ENCODE results near the gene ETS2.

ETS2 gene

DNA sequence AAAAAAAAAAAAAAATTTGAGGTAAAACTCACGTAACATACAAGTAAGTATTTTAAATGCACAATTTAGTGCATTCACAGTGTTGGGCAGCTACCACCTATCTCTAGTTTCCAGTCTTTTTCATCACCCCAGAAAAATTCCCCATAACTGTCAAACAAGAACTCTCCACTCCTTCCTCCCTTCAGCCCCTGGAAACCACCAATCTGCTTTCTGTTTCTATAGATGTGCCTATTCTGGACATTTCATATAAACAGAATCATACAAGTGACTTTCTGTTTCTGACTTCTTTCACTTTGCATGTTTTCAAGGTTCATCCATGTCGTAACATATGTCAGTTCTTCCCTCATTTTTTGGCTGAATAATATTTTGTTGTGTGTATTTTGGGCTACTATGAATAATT lies 24.9 kb upstream of the ETS2 start:
- no peak for DNase-seq

DNA sequence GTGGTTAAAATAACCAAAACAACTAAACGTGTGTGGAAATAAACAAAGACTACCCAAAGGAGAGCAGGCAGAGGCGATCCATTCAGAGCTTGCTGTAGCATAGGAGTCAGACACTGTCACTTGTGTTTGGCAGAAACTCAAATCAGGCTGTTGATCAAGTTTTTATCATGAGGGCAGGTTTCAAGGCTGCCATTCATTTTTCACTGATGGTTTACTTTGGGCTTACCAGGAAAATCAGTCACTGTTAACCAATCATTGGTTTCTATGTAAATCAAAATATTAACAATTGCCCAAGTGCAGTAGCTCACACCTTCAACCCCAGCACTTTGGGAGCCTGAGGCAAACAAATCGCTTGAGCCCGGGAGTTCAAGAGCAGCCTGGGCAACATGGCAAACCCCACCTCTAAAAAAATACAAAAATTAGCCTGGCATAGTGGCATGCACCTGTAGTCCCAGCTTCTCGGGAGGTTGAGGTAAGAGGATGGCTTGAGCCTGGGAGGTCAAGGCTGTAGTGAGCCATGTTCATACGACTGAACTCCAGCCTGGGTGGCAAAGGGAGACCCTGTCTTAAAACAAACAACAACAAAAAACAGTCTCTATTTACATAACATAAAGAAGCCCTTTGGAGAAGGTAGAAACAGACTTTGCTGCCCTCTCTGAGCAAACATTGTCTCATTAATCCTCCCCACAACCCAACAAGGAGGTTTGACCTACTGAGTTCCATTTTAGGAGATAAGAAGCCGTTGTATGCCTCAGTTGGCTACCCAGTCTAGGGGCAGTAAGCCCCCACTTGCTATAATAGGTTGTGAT lies 21.1 kb upstream of the ETS2 start:
- DNase-seq: no peak

DNA sequence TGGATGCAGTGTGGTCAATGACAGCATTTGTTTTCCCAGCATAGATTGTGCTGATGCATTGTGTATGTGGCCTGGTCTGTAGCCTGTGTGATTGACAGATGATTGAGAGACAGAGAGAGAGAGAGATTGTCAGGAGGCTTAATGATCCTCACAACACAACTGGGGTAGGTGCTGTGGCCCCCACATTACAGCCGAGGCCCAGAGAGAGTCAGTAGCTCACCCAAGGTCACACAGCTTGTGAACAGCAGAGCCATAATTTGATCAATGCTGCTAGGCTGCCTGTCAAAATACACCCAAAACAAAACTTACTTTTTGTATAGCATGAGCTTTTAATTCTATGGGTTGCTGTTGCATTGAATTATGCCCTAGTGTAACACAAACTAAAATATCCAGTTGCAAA lies 20.2 kb upstream of the ETS2 start:
- DNase-seq: no peak

DNA sequence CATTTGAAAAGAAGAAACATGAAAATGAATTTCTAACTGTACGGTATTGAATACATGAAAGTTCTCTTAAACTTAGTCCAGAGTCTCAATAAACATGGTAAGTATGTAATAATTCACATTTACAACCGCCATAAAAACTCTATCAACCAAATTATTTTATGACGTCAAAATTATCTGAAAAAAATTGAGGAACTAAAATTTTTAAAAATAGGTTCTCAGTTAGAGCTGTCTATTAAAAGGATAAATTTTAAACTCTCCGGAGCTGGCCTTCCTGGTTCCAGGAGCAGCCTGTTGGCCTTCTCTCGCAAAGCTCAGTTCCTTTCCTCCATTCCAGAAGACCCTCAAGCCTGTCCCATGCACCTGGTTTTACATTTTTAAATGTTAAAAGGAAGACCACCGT lies 18.7 kb upstream of the ETS2 start:
- DNase-seq: no peak

DNA sequence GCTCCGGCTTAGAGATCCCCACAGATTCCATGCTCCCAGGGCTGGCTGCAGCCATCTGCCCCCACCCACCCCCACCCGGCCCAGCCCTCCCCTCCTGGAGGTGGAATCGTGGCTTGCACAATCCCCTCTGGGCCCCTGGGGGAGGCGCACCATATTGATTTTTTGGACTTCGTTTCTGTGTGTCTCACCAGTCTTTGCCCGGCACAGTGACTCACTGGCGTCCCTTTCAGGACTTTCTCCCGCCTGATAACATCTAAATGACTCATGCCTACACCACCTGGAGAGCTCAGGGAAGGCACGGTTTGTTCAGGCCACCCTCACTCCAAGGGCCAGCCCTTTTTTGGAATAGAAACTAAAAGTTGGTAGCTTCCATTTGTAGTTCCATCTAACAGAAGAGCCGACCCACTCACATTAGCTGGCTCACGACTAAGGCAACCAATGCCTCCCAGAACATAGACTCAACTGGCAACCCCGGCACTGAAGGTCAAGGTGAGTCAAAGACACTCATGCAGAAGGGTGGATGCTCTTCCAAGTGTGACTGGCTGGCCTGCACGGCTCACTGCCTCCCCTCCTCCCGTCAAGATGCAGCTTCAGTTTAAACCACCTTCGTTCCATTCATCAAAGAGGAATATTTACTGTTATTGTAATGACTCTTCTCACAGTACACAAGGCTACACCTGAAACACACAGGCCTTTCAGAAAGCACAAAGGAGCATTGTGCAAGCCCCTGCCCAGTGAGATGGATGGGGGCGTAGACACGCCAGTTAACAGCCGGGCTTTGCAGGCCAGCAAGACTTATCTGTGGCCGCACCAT lies 18.1 kb upstream of the ETS2 start:
- DNase-seq: no peak

DNA sequence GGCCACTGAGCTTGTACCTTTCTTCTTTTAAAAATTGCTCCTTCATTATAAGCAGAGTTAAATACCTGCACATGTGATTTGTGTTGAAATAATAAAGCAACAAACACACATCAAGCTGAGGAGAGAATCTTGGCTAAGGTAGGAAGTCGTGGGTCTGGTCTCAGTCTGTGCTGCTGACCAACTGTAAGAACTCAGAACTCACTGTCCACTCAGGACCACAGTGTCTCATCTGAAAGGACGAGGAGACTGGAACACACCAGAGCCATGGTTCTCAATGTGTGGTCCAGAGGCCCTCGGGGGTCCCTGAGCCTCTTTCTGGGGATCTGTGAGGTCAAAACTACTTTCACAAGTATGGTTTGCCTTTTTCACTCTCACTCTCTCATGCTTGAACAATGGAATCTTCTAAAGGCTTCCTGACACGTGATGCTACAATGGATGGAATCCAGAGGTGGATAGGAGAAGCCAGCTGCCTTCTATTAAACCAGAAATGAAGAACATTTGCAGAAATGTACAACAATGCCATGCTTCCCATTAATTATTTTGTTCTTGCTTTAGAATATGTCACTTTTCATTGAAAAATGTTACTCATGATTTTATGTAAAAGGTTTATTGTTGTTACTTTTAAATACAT lies 17.3 kb upstream of the ETS2 start:
- DNase-seq: no peak

DNA sequence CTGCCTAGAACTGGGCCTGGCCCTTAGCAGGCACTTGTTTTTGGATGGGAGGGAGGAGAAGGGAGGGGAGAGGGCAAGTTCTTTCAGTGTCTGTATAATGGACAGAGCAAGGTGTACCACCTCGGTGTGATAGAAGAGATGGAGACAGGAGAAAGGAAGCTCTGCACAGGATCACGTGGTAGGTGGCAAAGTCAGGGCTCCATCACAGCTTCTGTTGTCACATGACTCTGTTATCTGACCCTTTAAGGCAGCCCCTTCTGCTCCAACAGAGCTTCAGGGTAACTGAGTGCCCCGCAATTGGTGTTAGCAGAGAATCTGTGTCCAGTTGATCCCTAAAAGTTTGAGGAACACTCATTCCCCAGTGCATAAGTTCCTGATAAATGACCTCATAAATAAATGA lies 16.5 kb upstream of the ETS2 start:
- no peak for DNase-seq

DNA sequence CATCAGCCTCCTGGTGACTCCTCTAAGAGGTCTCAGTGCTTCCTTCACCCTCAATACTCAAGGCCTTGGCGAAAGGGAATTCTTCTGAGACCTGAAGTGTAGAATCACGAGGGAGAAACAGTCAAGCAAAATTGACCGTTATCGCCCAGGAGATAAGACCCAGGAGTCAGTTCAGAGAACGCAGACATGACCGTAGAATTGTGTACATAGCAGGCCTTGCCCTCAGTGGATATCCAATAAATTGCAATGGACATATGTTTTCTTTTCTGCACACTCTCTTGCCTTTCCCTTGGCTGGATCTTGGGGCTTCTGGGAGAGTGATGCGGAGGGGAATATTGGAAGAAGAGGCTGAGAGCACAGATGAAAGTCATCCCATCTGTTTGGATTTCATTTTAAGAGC lies 15.7 kb upstream of the ETS2 start:
- DNase-seq: no peak

DNA sequence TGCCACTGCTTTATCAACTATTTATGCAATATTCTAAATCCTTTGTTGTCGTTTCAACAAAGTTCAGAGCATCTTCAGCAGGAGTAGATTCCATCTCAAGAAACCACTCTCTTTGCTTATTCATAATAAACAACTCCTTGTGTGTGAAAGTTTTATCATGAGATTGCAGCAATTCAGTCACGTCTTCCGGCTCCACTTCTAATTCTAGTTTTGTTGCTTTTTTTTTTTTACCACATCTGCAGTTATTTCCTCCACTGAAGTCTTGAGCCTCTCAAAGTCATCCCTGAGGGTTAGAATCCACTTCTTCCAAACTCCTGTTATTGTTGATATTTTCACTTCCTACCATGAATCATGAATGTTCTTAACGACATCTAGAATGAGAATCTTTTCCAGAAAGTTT lies 14.8 kb upstream of the ETS2 start:
- DNase-seq: no peak

DNA sequence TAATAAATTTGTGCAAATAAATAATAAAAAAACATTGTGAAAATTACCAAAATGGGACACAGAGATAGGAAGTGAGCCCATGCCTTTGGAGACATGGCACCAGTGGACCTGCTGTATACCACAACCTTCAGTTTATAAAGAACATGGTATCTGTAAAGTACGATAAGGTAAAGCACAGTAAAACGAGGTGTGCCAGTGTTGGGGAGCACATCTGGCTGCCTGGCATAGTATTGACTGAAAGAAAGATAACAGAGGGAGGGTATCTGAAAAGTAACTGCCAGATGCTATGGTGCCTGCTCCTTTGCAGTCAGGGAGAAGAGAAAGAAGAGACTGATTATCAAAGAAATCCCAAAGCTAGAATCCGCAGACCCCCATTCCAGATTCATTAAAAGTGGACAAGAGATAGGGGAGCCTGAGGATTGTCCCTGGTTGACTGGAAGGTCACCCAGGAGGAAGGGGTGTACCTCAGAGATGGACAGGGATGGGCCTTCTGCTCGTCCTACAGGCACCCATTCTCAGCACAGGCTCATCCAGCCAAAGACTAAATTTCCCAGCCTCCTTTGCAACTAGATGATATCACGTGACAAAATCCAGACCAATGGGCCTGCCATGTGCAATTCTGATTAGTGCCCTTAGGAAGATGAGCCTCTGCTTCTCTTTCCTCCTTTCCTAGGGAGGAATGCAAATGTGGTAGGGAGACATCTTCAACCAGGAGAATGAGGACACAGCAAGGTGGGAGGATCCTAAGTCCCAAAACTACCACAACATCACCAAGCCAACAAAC lies 12.9 kb upstream of the ETS2 start:
- DNase-seq: no peak

DNA sequence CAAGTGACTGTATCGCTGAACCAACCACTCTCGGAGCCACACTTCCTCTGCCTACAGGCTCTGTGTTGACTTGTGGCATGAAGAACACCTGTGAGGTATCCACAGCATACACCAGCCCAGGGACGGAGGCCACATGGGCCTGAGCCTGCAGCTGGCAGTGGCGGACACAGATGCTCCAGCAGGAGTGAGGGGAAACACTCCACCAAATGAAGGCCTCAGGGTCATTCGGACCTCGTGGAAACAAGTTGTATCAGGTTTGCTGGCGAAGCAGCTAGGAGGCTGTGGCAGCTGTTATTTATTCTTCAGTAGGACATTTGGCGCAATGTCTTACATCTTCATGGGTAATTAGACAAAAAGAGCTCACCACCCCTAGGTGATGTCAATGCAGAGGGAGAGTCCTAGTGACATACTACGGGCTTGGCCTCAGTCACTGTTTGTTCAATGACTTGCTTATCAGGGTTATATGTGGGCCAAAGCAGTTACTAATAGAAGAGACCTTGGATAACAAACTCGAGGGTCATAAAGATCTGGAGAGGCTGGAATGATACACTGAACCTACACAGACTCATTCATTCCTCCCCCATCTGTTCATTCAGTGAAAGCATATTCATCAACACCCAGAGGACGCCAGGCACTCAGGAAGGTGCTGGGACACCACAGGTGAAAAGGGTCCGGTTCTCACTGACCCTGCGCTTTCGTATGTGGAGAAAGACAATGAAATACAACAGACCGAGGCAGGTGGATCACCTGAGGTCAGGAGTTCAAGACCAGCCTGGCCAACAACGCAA lies 11.6 kb upstream of the ETS2 start:
- DNase-seq: no peak

DNA sequence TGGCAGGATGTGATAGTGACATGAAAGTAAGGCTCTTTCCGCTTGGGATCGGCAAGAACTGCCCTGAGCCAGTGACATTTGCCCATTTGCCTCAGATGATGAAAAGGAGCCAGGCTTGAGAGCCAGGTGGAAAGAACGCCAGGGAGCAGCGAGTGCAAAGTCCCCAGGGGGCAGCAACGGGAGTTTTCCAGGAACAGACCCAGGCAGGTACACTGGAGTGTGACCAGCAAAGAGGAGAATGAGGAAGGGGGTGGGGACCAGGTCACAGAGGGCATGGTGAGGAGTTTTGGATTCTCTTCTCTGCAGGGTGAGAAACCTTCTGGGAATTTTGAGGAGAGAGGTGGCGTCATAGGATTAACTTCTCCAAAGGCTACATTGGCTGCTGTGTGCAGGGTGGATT lies 10.8 kb upstream of the ETS2 start:
- no peak for DNase-seq

DNA sequence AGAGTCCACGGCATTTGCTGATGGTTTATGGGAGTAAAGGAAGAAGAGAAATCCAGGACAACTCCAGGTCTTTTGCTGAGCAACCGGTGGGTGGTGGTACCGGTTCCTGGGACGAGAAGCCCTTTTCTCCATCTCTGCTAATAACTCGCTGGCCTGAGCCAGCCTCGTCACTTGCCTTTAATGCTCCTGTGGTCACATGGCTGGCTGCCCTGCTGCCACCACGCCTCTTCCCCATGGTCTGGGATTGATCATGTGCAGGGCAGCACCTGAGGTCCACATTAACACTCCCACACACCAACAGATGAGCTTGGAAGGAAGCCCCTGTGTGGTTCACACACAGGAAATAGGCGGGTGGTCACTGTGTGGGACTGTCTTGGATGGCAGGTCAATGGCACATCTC lies 10.3 kb upstream of the ETS2 start:
- DNase-seq: no peak

DNA sequence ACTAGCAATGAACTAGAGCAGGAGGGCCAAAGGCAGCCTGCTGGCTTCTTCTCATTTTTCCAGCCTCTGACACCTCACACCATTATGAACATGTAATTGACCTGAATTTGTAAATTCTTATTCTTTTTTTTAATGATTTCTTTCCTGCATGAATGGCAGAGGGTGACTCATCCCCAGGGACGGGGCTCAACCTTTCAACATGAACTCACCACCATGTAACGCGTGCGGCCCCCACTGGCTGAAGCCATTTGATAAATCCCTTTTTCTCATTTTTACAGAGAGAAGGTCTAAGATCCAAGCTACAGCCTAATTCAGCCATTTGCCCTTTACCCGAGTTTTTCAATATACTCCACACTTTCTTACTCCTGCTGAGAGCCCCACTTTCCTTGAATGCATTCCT lies 9.3 kb upstream of the ETS2 start:
- no peak for DNase-seq

DNA sequence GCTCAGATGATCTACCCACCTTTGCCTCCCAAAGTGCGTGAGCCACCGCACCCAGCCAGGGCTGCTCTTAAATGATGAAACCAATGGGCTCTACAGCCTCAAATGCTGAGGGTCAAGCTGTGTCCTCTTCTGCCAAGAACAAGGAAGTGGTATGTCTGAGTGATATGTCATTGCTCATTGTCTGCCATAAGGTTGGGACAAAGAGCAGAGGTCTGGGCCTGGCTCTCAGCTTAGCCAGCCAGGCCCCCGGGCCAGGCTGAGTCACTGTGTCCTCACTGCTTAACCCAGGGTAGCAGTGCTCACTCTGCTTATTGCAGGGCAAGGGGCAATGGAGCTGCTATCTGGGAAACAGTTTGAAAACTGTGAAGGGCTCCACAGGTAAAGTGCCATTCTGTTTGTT lies 8.3 kb upstream of the ETS2 start:
- no peak for DNase-seq

DNA sequence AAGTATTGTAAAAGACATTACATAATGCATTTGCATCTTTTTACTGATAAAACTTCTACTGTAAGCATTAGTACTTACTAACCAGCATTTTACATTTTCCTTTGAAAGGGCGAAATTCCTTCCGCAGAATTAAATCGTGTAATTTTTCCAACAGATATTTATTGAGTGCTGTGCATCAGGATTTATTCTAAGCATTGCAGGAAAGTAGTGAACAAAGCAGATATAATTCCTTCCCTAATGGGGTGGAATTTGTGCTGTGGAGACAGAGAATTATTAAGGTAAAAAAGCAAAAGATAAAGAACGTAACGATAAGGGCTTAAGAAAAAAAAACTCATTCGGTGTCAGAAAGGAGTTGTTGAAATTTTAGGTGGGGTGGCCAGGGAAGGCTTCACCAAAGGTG lies 7.6 kb upstream of the ETS2 start:
- DNase-seq: no peak

DNA sequence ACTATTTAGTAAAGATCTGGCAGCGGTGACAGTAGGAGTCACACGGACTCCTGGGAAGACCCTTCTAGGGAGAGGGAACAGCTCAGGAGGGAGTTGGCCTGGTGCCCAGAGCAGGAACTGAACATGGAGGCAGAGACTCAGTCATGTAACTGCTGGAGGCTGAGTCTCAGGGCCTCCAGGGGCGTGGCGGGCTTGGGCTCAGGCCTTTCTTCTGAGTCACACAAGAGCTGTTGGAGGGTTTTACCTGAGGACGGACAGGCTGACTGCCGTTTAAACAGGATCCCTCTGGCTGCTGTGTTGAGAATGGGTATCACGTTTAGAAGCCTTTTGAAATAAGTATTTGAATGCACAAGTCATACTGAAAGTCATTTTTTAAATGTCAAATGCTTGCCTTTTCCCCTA lies 7.2 kb upstream of the ETS2 start:
- no peak for DNase-seq

DNA sequence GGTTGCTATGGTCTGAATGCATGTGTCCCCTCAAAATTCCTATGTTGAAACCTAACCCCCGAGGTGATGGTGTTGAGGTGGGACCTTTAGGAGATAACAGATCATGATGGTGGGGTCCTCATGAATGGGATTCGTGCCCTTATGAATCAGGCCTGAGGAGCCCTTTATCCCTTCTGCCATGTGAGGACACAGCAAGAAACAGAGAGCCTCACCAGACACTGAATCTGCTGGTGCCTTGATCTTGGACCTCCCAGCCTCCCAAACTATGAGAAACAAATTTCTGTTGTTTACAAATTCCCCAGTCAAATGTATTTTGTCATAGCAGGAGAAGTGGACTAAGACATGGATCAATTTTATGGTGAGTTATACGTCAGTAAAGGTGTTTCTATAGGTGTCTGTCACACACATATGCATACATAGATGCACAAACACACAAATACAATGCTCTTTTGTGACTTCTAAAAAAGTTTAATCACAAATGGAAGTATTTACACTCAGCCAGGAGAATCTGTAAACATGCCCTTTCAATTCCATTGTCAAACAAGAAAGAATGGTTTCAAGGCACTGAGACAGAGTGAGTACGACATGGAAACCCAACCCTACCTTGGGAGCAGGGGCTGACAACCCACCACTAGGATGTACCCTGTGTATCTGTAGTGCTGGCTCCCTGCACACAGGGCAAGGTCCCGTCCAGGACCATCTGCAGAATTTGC lies 5.5 kb upstream of the ETS2 start:
- no peak for DNase-seq

DNA sequence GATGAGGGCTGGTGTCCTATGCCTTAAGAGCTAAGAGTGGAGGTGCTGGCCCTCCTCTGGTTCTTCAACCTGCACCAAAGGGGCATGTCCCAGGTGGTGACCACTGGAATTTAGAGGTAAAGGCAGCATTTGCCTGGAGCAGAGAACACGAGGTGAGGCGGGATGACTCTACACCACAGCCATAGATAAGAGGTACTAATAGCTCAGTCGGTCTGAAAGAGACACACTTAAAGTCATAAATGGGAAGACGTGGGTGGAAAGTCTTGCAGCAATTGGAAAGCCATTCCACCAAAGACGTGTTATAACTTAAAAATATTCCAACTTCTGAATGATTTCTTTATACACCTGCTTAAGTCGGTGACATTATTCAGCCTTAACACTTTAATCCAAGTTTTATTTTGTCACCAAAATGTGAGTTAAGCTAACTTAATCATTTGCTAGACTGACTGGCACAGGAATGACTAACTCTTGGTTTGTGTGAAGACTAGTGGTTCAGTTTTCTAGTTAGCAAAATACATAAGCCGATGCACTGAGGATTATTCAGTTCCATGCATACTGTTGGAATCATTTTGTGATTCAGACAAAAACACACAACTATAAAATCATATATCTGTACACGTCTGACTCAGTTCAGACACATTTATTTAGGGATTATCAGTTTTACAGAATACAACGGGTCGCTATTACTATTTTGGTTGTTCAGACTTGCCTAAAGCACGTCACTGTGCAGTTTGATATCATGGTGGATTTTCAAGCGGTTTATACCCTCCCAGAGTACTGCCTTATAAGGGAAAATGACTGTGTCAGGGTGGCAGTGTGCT lies 4.6 kb upstream of the ETS2 start:
- no peak for DNase-seq

Measured in cortex of kidney (tissue), 1 donor.